ENCODE results near the gene LRPAP1.

The LRPAP1 gene

DNA sequence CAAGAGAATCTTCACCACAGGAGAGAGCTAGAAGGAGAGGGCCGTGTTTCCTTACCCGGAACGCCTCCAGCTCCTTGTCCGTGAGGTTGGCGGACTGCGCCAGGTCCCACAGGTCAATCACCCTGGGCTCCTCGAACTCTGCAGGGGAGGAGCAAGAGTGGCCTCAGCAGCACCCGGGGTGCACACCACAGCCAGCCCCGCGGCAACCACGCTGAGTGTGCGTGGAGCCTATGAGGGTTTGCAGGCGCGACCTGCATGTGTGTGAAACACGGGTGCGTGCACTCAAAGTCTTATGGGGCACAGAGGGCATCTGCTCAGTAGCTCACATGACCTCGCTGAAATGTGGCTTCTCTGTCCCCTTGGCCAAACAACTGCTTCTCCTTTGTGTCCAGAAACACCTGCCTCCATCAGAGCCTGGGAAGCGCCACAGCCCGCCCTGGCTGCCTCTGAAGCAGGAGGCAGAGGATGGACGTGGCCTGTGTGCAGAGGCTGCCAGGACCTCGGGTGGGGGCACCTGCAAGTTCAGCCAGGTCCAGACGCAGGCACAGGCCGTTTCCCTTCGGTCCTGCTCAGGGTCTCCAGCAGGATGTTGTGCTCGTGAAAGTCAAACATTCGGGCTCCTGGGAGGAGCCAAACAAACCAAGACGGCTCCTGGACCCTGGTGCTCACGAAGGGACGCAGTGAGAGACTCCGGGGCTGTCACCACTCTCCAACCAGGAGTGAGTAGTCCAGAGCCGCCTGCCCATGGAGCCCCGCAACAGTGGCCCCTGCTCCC lies 16.0 kb downstream of the LRPAP1 start:
- ATAC-seq, result no peak
- no peak for TF ChIP-seq TCF4 (CRISPR knock-in tag; IDR thresholded peaks at IDR 0.05; ENCODE audit: borderline replicate concordance)
- no peak for TF ChIP-seq ZFP30 (CRISPR knock-in tag; IDR thresholded peaks at IDR 0.05)
- TF ChIP-seq, protein P1, sequence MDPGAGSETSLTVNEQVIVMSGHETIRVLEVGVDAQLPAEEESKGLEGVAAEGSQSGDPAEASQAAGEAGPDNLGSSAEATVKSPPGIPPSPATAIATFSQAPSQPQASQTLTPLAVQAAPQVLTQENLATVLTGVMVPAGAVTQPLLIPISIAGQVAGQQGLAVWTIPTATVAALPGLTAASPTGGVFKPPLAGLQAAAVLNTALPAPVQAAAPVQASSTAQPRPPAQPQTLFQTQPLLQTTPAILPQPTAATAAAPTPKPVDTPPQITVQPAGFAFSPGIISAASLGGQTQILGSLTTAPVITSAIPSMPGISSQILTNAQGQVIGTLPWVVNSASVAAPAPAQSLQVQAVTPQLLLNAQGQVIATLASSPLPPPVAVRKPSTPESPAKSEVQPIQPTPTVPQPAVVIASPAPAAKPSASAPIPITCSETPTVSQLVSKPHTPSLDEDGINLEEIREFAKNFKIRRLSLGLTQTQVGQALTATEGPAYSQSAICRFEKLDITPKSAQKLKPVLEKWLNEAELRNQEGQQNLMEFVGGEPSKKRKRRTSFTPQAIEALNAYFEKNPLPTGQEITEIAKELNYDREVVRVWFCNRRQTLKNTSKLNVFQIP (CRISPR knock-in tag; IDR thresholded peaks at IDR 0.05; ENCODE audit: borderline replicate concordance, low read depth), result no peak
- no peak for TF ChIP-seq RARB (CRISPR knock-in tag; IDR thresholded peaks at IDR 0.05)
- no peak for TF ChIP-seq ZNF70 (CRISPR knock-in tag; IDR thresholded peaks at IDR 0.05)
- no peak for TF ChIP-seq ZNF8 (CRISPR knock-in tag; IDR thresholded peaks at IDR 0.05)

DNA sequence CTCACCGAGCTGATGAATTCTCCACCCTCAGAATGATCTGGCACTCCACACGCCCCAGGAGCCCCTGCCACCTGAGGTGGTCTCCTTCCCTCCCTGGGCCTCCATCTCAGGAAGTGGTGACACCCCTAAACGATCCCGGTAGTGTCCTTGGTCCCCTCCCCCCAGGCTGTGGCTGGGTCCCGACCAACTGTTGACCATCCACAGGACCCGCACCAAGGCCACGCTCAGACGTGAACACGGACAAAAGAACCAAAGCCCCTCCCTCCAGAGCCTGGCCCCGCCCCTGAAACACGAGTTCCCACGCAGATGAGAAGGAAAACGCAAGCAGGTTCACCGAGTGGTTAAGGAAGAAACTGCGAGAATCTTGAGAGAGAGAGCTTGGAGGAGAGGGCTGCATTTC lies 16.6 kb downstream of the LRPAP1 start:
- no peak for ATAC-seq
- no peak for TF ChIP-seq RARB (CRISPR knock-in tag; IDR thresholded peaks at IDR 0.05)
- no peak for TF ChIP-seq ZNF565 (CRISPR knock-in tag; conservative IDR thresholded peaks at IDR 0.05; ENCODE audit: low read depth)
- no peak for TF ChIP-seq SNAI2 (CRISPR knock-in tag; IDR thresholded peaks at IDR 0.05)
- TF ChIP-seq ZNF70 (CRISPR knock-in tag; IDR thresholded peaks at IDR 0.05), result no peak
- TF ChIP-seq PPARA (CRISPR knock-in tag; IDR thresholded peaks at IDR 0.05; ENCODE audit: borderline replicate concordance), result no peak
- no peak for TF ChIP-seq OSR1 (CRISPR knock-in tag; IDR thresholded peaks at IDR 0.05)
- no peak for TF ChIP-seq CSDC2 (CRISPR knock-in tag; IDR thresholded peaks at IDR 0.05)
- TF ChIP-seq ISL1 (CRISPR knock-in tag; IDR thresholded peaks at IDR 0.05), result no peak
- TF ChIP-seq, protein P1 (CRISPR knock-in tag; IDR thresholded peaks at IDR 0.05; ENCODE audit: borderline replicate concordance, low read depth), result no peak
- no peak for TF ChIP-seq ZFP30 (CRISPR knock-in tag; IDR thresholded peaks at IDR 0.05)
- TF ChIP-seq ZFP3 (CRISPR knock-in tag; IDR thresholded peaks at IDR 0.05), result no peak
- TF ChIP-seq GLIS3 (CRISPR knock-in tag; IDR thresholded peaks at IDR 0.05), result no peak
- TF ChIP-seq, protein P2, sequence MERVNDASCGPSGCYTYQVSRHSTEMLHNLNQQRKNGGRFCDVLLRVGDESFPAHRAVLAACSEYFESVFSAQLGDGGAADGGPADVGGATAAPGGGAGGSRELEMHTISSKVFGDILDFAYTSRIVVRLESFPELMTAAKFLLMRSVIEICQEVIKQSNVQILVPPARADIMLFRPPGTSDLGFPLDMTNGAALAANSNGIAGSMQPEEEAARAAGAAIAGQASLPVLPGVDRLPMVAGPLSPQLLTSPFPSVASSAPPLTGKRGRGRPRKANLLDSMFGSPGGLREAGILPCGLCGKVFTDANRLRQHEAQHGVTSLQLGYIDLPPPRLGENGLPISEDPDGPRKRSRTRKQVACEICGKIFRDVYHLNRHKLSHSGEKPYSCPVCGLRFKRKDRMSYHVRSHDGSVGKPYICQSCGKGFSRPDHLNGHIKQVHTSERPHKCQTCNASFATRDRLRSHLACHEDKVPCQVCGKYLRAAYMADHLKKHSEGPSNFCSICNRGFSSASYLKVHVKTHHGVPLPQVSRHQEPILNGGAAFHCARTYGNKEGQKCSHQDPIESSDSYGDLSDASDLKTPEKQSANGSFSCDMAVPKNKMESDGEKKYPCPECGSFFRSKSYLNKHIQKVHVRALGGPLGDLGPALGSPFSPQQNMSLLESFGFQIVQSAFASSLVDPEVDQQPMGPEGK (CRISPR knock-in tag; IDR thresholded peaks at IDR 0.05; ENCODE audit: borderline replicate concordance), result no peak

DNA sequence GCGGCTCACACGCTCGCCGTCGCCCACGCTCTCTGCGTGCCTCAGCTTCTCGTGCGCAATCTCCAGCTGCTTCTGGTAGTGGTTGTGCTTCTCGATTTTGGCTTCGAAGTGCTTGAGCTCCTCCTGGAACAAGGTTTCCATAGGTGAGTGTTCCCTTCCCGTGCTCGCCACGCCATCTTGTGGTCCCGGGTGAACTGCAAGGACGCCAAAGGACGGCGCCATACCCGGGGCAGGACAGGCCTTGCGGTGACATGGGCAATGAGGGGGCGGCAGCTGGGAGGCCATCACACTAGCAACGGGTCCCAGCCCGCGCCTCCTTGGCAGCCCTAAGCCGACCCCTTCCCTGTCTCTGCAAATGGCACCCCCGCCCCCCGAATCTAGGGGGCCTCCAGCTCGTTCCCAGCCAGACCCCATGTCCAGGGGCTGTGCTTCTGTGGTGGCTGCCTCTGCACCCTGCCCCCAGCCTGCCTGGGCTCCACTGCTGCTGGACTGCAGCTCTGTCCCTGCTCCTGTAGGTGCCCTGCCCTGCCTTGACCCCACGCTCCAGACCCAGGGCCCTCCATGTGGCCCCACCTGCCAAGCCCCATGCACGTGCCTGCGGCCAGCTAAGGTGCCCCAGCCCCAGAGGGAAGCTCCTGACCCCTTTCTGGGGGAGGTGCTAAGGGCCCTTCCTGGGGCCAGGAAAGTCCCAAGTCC lies 17.3 kb downstream of the LRPAP1 start:
- no peak for TF ChIP-seq CSDC2 (CRISPR knock-in tag; IDR thresholded peaks at IDR 0.05)
- no peak for TF ChIP-seq TCF4 (CRISPR knock-in tag; IDR thresholded peaks at IDR 0.05; ENCODE audit: borderline replicate concordance)
- TF ChIP-seq ISL1 (CRISPR knock-in tag; IDR thresholded peaks at IDR 0.05), result no peak
- TF ChIP-seq, protein P3, sequence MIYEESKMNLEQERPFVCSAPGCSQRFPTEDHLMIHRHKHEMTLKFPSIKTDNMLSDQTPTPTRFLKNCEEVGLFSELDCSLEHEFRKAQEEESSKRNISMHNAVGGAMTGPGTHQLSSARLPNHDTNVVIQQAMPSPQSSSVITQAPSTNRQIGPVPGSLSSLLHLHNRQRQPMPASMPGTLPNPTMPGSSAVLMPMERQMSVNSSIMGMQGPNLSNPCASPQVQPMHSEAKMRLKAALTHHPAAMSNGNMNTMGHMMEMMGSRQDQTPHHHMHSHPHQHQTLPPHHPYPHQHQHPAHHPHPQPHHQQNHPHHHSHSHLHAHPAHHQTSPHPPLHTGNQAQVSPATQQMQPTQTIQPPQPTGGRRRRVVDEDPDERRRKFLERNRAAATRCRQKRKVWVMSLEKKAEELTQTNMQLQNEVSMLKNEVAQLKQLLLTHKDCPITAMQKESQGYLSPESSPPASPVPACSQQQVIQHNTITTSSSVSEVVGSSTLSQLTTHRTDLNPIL (CRISPR knock-in tag; IDR thresholded peaks at IDR 0.05; ENCODE audit: low read depth), result no peak
- TF ChIP-seq TOX (CRISPR knock-in tag; IDR thresholded peaks at IDR 0.05; ENCODE audit: borderline replicate concordance), result no peak
- TF ChIP-seq, protein P2 (CRISPR knock-in tag; IDR thresholded peaks at IDR 0.05; ENCODE audit: borderline replicate concordance), result no peak
- TF ChIP-seq BACH2 (CRISPR knock-in tag; IDR thresholded peaks at IDR 0.05; ENCODE audit: borderline replicate concordance), result no peak
- TF ChIP-seq ZFP30 (CRISPR knock-in tag; IDR thresholded peaks at IDR 0.05), result no peak
- no peak for TF ChIP-seq RARB (CRISPR knock-in tag; IDR thresholded peaks at IDR 0.05)
- no peak for TF ChIP-seq OSR1 (CRISPR knock-in tag; IDR thresholded peaks at IDR 0.05)
- TF ChIP-seq, protein P1 (CRISPR knock-in tag; IDR thresholded peaks at IDR 0.05; ENCODE audit: borderline replicate concordance, low read depth), result no peak
- peak; percentile 36 for ATAC-seq
